Measurements from ENCODE around the gene ABTB2.
"Not testable (repeated sequence)": the region's sequence is repeated elsewhere in the genome, so short reads cannot be mapped to it uniquely, and the experiment has no call there.

The ABTB2 gene

GRCh38 chr11:34397811-34398210, 40.0 kb upstream of the ABTB2 start:
- no peak for TF ChIP-seq CTCF (IDR thresholded peaks at IDR 0.05; ENCODE audit: low read depth, low read length, missing control alignments)
- no peak overlapping the region for H3K4me3 ChIP-seq (replicated peaks; ENCODE audit: low read depth, low read length)
- no peak for DNase-seq (ENCODE audit: extremely low read depth, low read depth)

DNA sequence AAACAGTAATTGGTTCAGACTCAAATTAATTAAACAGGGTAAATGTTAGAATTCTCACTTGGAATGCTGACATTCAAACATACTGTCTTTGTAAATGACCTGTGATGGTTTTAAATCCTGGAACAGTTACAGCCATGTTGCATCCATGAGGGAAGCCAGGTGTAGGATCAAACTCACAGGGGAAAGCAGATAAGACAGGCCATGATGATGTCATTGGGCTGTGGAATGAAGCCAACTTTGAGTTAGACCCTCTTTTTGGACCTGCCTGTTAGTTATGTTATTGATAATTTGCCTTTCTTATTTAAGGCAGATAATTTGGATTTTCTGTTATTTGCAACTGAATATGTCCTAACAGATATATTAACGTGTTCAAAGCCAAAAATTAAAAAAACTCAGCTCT, 39.3 kb upstream of the ABTB2 start:
- no peak for DNase-seq (ENCODE audit: extremely low read depth, low read depth)
- H3K4me3 ChIP-seq (replicated peaks; ENCODE audit: low read depth, low read length): no peak overlapping the region
- no peak for TF ChIP-seq CTCF (IDR thresholded peaks at IDR 0.05; ENCODE audit: low read depth, low read length, missing control alignments)

DNA sequence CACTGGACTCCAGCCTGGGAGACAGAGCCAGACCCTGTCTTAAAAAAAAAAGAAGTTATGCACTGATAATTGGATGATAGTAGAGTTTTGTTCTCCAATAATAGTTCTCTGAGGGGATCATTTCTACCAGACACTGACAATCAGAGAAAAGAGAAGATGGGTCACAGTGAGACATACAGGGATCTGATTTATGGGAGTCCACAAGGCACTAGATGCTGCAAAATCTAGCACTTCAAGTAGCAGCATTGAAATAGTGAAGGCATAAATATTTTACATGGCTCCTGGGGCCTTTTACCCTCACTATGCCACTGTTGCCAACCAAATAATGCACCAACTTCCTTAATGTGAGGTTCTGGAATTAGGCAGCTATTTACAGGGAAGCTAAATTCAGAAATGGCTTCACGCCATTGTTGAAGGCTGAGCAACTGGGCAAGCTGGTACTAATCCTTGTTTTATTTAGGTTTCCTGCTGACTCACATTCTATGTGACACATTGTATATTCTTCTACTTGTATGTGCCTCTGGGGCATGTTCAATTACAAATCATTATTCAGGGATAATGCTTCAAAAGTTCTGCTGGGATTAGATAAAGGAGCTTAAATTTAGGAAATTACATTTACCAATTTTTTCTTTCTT, 38.2 kb upstream of the ABTB2 start:
- no peak overlapping the region for H3K4me3 ChIP-seq (replicated peaks; ENCODE audit: low read depth, low read length)
- no peak for TF ChIP-seq CTCF (IDR thresholded peaks at IDR 0.05; ENCODE audit: low read depth, low read length, missing control alignments)
- peak; percentile 46 for DNase-seq (ENCODE audit: extremely low read depth, low read depth)

DNA sequence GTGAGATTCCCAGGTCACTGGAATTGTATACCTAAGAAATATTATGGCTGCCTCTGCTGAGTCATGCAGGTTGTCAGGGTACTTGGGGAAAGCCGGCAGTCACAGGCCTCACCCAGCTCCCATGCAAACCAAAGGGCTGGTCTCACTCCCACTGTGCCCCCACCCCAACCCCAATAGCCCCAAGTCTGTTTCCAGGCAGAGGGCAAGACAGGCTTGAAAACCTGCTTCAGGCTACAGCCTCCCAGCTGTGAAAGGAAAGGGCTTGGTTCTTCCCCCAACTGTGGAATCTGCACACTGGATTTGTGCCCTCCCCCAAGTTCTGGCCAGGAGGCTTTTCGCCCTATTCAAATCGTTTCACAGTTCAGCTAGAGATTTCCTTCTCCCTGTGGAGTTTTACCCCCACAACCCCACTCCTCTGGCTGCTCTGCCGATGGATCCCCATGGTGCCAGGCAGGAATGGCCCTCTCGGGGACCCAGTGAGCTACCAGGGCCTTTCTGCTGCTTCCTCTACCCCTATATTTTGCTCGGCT, 37.0 kb upstream of the ABTB2 start:
- H3K4me3 ChIP-seq (replicated peaks; ENCODE audit: low read depth, low read length): no peak overlapping the region
- no peak for TF ChIP-seq CTCF (IDR thresholded peaks at IDR 0.05; ENCODE audit: low read depth, low read length, missing control alignments)
- DNase-seq (ENCODE audit: extremely low read depth, low read depth): no peak

- DNase-seq (ENCODE audit: extremely low read depth, low read depth): no peak
- TF ChIP-seq CTCF (IDR thresholded peaks at IDR 0.05; ENCODE audit: low read depth, low read length, missing control alignments): no peak
- no peak overlapping the region for H3K4me3 ChIP-seq (replicated peaks; ENCODE audit: low read depth, low read length)
These were observed 29.8 kb upstream of the ABTB2 start for GRCh38 chr11:34387653-34388052.

GRCh38 chr11:34386356-34386755, 28.5 kb upstream of the ABTB2 start:
- not testable (repeated sequence) for H3K4me3 ChIP-seq (replicated peaks; ENCODE audit: low read depth, low read length); DNase-seq (ENCODE audit: extremely low read depth, low read depth)

- TF ChIP-seq CTCF (IDR thresholded peaks at IDR 0.05; ENCODE audit: low read depth, low read length, missing control alignments): no peak
- DNase-seq (ENCODE audit: extremely low read depth, low read depth): no peak
- H3K4me3 ChIP-seq (replicated peaks; ENCODE audit: low read depth, low read length): no peak overlapping the region
These were observed 24.9 kb upstream of the ABTB2 start for GRCh38 chr11:34382532-34383276.

Measured in HFF-Myc (cell line).